NCI-H187 (cell line): ENCODE measurements around the gene FAM76B.

Experiments
- DNase-seq, 2 experiments: peaks; one replicate each; lab custom pipeline; 2025; lab: John Stamatoyannopoulos, UW

Gene FAM76B

DNA sequence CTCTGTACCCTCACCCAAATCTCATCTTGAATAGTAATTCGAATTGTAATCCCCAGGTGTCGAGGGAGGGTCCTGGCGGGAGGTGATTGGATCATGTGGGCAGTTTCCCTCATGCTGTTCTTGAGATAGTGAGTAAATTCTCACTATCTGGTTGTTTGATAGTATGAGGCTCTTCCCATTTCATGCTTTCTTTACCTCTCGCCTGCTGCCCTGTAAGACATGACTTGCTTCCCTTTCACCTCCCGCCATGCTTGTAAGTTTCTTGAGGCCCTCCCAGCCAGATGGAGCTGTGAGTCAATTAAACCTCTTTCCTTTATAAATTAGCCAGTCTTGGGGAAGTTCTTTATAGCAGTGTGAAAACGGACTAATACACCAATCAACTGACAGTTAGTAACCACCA is 60.1 kb downstream of the FAM76B start:
- DNase-seq, result no peak

DNA sequence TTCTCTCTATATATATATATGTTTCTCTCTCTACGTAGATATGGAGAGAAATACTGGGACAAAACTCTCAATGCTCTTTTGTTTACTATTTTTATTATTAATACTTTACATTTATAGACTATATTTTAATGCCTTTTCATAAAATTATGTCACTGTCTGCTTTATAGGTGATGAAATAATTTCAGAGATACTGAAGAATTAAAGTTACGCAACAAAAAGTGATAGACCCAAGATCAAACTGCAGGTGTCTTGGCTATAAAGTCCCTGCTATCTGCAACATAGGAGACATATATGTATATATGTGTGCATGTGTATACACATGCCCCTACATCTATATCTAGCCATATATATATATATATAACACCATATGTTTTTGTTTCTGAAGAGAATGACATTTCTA is 60.8 kb downstream of the FAM76B start:
- DNase-seq, result no peak

DNA sequence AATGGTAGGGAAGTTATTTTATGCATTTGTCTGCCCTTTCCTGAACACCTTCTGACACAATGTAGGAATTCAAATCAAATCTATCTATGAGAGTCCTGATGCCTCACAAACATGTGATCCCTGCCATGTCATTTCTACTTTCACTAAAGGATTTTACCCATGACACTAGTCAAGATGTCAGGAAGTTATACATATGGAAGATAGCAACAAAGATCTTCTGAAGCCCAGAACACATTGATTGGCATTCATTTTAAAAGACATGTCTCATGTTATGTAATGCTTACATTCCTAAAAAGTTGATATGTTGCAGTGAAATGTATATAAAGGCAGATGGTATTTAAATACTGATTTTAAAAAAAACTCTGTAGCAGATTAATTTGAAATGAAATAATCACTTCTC is 61.5 kb downstream of the FAM76B start:
- DNase-seq, result no peak

- no peak for DNase-seq
Measured at GRCh38 chr11:95727620-95728019, 62.0 kb downstream of the FAM76B start.

DNA sequence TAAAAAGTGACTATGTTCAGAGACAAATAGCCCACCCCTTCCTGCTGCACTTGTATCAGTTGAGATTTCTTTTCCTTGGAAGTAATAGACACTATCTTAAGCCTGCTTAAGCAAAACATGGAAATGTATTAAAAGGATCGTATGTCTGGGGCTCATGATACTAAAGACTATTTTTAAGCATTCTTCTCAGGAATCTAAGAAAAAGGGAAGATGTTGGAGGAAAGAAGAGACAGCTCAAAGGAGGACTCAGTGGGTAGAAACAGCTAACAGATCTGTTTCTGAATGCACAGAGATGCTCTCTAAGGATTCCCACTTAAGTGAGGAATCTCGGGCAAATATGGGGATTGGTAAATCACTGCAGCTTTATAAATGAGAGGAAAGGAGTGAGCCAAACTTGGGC is 62.5 kb downstream of the FAM76B start:
- DNase-seq, result no peak

GRCh38 chr11:95725196-95725595 is 64.4 kb downstream of the FAM76B start:
- no peak for DNase-seq

GRCh38 chr11:95723361-95723942 is 66.1 kb downstream of the FAM76B start:
- no peak for DNase-seq

GRCh38 chr11:95720195-95720594 is 69.4 kb downstream of the FAM76B start:
- DNase-seq, result no peak
